PFSK-1 (cell line): Measurements from ENCODE around the gene HLA-DMB.
A peak's percentile ranks its signal among the peaks of the same experiment; 100 is the strongest.

Experiments
- FOXP2 ChIP-seq: optimal IDR thresholded peaks from 2 replicates; pipeline ENCODE3; 2011; ENCODE audit warnings: borderline replicate concordance, control low read depth, inconsistent platforms; ENCODE audit not compliant: insufficient read depth; ENCODE audit errors: extremely low read length, extremely low read depth
- POLR2AphosphoS5 ChIP-seq: IDR thresholded peaks from 2 replicates; pipeline ENCODE4 v1.6.1; 2012; ENCODE audit warnings: low read depth, mild to moderate bottlenecking, control low read depth, low read length, moderate library complexity
- REST ChIP-seq, 2 experiments: IDR thresholded peaks; 2 replicates each; pipeline versions ENCODE4 v1.6.1 to v1.8.0; 2011 to 2012; ENCODE audit warnings: low read depth in 2 of 2, low read length in 2 of 2, control low read depth in 1 of 2, inconsistent platforms in 1 of 2, mild to moderate bottlenecking in 1 of 2, moderate library complexity in 1 of 2; ENCODE audit not compliant: insufficient read depth in 1 of 2
- SIN3A ChIP-seq: IDR thresholded peaks from 2 replicates; pipeline ENCODE4 v1.6.1; 2012; ENCODE audit warnings: mild to moderate bottlenecking, low read length, moderate library complexity, borderline replicate concordance; ENCODE audit not compliant: insufficient read depth
- TAF1 ChIP-seq: IDR thresholded peaks from 2 replicates; pipeline ENCODE4 v1.6.1; 2012; ENCODE audit warnings: low read length, control low read depth, borderline replicate concordance; ENCODE audit not compliant: insufficient read depth

HLA-DMB gene

DNA sequence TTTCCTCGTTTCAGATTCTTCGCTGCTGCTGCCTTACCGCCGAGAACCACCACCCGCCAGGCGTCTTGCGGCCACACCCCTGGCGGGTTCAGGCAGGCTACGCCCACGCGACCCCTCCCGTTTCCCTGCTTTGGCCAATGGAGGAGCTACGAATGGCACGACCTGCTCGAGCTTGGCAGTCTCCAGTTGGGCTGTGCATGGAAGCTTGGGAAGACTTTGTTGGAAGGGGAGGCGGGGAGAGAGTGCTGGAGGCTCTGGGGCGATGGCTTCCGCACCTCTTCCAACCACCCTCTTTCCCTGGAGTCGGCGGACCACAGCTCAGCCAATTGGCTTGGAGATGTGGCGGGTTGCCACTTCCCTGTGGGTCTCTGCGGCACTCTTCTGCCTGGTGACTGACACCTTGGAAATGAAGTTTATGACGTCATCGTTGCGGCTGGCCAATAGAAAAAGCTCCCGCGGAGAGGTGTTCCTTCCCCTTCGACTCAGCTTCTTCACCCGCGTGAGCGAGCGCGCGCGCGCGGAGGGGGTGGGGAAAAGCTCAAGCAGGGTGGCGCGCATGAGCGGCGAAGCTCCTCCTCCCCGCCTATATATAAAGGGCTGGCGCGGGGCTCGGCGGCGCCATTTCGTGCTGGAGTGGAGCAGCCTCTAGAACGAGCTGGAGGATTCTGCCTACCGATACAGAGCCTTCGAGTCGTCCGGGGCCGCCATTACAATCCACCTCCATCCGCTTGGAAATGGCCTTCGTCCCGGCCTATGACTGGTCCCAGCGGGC lies 30.9 kb upstream of the HLA-DMB start:
- TF ChIP-seq REST (IDR thresholded peaks at IDR 0.05; ENCODE audit: insufficient read depth in 1 of 2, low read depth in 2 of 2, low read length in 2 of 2) (peak in 1 of 2 experiments; percentile 45; a peak in 2 of 4 replicates), FOXP2 (no peak), SIN3A (peak; percentile 76; the same call in 1 of the 2 replicates), POLR2AphosphoS5 (peak; percentile 99), TAF1 (peak; percentile 99)

GRCh38 chr6:32971242-32971580 lies 30.4 kb upstream of the HLA-DMB start:
- TF ChIP-seq SIN3A, result no peak
- TF ChIP-seq TAF1, result no peak
- no peak; the same call in 1 of the 2 replicates for TF ChIP-seq POLR2AphosphoS5
- TF ChIP-seq FOXP2, result no peak
- no peak for TF ChIP-seq REST (IDR thresholded peaks at IDR 0.05; ENCODE audit: insufficient read depth in 1 of 2, low read depth in 2 of 2, low read length in 2 of 2)

- TF ChIP-seq SIN3A (no peak), TAF1 (peak; percentile 71; the same call in 1 of the 2 replicates), POLR2AphosphoS5 (peak; percentile 51; the same call in 1 of the 2 replicates)
These were observed 29.8 kb upstream of the HLA-DMB start for GRCh38 chr6:32970413-32971241.

DNA sequence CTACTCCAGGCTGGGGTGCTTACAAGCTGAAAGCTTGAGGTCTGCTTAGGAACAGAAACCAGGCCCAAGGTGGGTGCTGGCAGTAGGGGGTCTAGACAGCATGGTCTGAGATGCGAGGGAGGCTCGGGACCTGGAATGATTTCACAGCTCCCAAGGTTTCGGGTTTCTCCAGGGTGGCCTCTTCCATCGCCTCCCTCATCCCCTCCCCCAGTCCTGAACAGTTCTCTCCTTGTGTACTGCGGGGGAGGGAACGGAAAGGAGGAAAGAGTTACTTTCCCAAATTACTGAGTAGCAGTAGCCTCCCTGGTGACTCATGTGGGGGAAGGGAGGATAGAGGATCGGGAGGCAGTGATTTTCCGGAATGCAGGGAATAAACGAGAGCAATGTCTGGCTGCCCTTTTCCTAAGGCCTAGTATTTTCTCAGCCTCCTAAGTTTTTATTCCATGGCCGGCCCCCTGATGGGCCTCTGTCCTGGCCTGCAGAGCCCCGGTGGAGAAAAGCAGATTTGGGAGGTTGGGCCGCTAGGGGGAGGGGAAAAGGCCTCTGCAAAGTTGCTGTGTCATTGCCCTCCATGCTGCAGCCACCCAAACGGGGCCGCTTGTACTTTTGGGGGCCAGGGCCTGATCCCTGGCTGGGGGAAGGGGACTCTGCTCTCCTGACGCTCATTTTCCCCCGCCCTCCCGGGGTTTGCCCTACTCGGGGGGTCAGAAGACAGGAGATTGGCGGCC lies 29.0 kb upstream of the HLA-DMB start:
- TF ChIP-seq SIN3A (peak; percentile 94; the same call in 1 of the 2 replicates), POLR2AphosphoS5 (peak; percentile 71), FOXP2 (no peak), REST (IDR thresholded peaks at IDR 0.05; ENCODE audit: insufficient read depth in 1 of 2, low read depth in 2 of 2, low read length in 2 of 2) (peak in 1 of 2 experiments; percentile 78; a peak in 2 of 4 replicates), TAF1 (peak; percentile 91; the same call in 1 of the 2 replicates)
